NCI-H2081 treated with DMSO at 0.1 percent for 48 hours (cell line): ENCODE measurements around the gene INPP5D.

Experiments used
- DNase-seq: peaks from one replicate; lab custom pipeline; 2025; lab: John Stamatoyannopoulos, UW

INPP5D gene

GRCh38 chr2:233075966-233076339 is 15.8 kb downstream of the INPP5D start:
- no peak for DNase-seq

DNA sequence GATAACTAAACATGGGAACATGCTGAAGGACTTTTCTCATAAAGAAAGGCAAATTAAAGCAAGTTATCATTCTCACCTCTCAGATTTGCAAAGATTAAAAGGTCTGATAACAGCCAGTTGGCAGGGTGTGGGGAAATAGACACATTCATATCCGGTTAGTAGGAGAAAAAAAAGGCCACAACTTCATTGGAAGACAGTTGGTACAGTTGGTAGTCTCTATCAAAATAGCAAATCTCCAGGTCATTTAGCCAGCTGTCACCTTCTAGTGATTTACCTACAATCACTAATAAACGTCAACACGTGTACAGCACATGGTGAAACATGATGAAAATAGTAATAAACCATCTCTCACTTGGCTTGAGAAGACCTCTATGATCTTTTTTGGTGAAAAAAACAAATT is 16.6 kb downstream of the INPP5D start:
- no peak for DNase-seq

DNA sequence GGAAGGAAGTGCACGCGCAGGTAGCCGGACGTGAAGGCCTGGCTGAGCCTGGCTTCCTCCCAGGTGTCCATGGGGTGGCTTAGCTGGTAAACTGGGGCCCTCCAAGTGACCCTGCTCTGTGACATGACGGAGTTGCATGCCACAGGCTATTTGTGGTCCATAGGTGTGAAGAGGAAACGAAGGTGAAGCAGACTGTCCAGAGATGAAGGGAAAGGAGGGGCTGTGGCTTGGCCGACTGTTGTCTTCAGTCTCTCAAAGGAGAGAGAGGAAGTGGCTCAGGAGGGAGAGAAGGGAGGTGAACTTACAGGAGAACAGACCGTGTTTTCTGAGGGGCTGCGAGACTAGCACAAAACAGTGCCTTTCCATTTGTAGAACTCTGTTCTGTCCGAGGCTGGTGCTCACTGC is 19.3 kb downstream of the INPP5D start:
- no peak for DNase-seq

- no peak for DNase-seq
Observed at GRCh38 chr2:233079953-233080835, 20.1 kb downstream of the INPP5D start.

GRCh38 chr2:233080836-233081229 is 20.7 kb downstream of the INPP5D start:
- no peak for DNase-seq

GRCh38 chr2:233081232-233081730 is 21.1 kb downstream of the INPP5D start:
- no peak for DNase-seq

DNA sequence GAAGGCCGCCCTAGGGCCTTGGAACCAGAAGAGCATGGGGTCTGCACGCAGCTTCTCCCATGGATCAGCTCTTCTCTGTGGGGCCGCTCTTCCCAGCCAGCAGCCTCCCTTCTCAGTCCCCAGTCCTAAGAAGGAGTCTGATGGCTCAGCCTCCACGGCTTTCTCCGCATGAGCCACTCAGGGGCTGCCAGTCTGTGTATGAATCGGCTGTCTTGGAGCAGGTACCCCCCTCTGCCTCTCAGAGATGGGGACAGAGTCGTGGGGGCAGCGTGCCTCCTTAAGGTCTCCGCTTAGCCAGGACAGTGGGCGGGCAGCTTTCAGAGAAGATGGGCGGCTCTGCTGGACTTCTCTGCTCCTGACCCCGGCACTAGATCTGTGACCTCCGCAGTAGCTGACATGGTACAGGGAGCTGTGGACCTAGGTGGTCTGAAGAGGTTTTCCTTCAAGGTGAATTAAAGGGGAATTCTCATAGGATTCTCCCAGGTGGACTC is 21.6 kb downstream of the INPP5D start:
- no peak for DNase-seq

DNA sequence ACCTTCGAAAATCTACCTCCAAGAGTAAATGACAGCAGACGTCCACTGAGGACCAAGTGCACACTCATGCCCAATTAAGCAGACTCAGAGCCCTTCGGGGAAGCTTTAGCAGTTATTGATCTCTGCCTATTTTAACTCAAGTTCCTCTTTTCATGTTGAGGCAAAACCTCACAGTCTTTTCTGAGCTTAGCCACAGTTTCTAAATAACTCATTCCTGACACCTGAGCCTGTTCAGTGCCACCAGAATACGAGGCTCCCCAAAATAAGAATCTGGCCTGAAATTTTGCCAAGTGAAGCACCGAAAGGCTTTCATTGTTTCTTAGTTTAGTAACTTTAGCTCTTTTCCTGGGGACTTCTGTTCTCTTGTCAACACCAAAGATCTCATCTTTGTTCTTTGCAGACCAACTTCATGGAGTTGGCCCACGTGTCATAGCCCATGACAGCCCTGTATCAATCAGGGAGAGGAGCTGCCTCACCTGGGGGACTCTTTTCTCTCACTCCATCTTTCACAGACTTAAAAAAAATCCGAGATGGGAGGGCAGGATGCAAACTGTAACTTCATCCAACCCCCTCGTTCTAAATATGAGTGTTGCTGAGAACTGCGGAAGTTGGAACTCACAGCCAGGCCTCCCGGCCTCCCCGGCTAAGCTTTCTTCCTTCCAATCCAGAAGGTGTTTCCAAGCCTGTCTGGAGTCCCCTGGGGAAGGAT is 22.2 kb downstream of the INPP5D start:
- DNase-seq = no peak

DNA sequence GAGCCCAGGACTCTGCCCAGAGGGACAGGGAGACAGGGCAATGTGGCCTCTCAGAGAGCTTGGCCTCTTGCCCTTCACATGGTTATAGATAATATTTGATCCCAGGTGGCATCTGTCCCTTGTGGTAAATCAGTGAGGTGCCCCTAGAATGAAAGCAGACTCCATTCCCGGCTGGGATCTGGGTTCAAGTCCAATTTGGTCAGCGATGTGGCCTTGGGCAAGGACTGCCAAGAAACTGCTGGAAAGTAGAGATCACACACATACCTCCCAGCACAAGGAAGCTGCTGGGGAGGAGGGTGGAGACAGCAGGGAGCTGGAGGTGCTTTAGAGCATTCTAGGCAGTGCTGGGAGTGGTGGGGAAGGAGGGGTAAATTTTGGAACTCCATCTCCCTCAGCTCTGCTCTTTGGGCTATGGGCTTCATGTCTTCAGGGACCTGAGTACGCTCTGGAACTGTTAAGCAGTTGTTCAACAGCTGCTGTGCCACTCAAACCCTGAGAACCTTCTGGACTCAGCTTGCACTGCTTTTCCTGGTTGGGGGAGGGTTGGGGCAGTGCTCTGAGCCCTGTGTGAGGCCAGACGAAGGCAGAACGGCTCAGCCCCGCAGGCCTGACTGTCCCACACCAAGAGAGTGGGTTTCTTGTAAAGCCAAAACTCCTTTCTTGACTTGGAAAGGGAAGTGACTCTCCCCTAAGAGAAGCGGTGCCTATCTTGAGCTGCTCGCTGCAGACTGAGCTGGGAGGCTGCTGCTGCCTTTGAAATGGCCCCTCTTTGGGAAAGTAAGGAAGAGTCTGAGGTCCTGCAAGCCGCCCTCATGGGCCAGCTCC is 23.0 kb downstream of the INPP5D start:
- DNase-seq = no peak

DNA sequence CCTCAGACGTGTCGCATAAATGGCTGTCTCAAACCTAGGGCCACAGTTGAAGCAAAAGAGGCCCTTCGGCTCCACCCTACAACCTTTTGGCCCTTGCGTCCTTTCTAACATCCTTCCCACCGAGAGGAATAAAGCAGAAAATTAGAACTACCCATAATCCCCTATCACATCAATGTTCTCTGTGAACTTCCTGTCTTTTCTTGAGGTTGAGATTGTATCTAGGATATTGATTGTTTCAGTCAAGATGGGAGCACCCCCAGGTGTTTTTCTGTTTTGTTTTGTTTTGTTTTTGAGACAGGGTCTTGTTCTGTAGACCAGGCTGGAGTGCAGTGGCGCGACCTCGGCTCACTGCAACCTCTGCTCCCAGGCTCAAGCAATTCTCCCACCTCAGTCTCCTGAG is 23.6 kb downstream of the INPP5D start:
- DNase-seq = no peak

GRCh38 chr2:233084488-233084887 is 24.3 kb downstream of the INPP5D start:
- no peak for DNase-seq

DNA sequence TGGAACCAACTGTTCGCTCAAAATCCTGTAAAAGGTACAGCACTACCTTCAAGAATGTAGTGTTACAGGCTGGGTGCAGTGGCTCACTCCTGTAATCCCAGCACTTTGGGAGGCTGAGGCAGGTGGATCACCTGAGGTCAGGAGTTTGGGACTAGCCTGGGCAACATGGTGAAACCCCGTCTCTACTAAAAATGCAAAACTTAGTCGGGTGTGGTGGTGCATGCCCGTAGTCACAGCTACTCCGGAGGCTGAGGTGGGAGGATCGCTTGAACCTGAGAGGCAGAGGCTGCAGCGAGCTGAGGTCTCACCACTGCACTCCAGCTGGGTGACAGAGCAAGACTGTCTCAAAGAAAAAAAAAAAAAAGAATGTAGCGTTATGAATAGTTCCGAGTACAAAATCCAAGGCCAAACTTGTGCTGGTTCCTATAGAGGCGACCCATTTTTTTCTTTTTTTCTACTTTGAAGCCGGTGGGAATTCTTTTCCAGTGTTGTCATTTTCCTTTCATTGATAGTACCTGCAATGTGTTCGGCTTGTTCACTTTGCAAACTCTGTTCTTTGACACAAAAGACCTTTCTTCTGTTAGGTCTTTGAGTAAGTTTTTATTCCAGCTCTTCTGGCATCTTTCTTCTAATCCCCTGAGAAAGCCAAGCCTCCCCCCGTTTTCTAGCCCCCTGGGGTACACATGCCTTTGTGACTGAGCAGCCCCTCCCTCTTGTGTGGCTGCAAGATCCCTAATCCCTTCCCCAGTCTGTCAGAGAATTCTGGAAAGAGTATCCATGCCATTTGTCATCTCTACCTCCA is 25.1 kb downstream of the INPP5D start:
- no peak for DNase-seq

DNA sequence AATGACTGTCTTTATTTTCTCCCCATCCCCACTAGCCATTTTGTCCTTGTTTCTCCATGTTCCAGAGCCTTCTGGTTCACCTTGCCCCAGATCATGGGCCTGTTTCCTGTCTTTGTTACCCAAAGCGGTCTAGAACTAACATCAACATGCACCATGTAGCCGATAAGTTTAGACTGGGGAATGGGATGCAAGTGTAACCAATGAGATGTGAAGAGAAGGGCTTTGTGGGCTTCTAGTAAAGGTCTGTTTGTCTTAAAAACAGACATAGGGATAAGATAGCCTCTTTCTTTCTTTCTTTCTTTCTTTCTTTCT is 25.7 kb downstream of the INPP5D start:
- DNase-seq = no peak

DNA sequence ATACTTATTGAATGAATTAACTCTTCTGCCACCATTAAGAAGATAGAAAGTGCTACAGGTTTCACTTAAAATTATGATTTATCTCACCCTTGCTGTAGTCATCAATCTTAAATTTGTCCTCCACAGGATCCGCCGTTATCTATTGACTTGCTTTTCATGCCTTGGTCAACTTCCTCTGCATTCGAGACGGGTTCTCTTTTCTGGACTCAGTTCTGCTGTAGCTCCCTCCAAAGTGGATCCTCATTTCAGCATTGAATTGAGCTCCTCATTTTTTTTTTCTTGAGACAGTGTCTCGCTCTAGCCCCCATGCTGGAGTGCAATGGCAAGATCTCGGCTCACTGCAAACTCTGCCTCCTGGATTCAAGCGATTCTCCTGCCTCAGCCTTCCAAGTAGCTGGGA is 27.6 kb downstream of the INPP5D start:
- no peak for DNase-seq

DNA sequence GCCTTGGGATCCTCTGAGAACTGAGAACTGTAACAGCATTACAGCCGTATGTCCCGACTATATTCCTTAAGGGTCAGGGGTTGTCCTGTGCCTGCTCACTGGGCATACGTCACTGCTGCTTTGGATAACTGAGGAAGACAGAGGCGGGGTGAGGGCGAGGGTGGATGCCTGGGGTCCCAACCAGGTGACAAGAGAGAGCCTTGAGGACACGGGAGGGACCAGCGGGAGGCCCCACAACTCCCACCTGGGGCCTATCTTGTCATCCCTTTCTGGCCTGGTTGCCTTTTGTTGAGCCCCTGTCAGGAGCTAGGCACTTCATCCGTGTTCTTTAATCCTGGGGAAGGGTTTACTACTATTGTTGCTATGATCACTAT is 28.8 kb downstream of the INPP5D start:
- no peak for DNase-seq

- no peak for DNase-seq
Observed at GRCh38 chr2:233089851-233090250, 29.7 kb downstream of the INPP5D start.

- DNase-seq = no peak
Observed at GRCh38 chr2:233090879-233091278, 30.7 kb downstream of the INPP5D start.

DNA sequence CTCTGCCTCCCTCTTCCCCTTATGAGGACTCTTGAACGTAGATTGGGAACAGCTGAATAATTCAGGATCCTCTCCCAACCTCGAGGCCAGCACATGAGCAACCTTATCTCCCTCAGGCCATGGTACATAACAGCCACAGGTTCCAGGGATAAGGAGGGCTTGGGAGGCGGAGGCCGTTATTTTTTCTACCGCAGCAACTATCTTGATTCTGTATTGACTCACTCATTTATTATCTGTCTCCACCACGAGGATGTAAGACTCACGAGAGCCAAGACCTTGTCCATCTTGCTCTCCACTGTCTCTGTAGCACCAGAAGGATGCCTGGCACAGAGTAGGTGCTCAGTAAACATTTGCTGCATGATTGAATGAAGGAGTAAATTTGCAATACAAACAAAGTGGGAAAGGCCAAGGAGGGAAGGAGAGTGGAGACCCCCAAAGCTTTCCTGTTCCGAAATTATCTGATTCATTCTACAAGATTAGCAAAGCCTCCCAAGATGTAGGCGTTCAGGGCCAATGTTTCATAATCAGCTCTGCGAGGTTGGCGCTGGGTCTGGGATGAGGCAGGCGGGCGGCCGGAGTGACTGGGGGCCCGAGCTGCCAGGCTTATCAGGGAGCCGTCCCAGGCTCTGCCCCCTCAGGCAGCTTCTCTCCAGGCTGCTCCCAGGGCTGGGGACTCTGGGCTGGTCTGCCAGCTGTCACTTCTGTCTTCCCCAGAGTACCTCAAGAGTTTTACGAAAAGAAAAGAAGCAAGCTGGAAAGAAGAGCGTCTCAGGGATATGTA is 31.6 kb downstream of the INPP5D start:
- DNase-seq = no peak

- no peak for DNase-seq
Observed at GRCh38 chr2:233092432-233093165, 32.5 kb downstream of the INPP5D start.

DNA sequence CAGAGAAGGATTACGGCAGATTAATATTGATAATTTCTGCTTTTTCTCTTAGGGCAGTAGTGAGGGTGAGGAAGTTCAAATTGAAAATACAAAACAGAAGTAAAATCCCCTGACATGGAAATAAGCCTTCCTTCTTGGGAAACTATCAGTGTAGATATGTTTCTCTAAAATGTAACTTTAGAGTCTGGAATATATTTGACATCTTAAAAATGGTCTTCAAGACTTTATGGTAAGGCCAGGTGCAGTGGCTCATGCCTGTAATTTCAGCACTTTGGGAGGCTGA is 33.0 kb downstream of the INPP5D start:
- no peak for DNase-seq
